ENCODE measurements around the gene ECD.

- TF ChIP-seq, protein P1, sequence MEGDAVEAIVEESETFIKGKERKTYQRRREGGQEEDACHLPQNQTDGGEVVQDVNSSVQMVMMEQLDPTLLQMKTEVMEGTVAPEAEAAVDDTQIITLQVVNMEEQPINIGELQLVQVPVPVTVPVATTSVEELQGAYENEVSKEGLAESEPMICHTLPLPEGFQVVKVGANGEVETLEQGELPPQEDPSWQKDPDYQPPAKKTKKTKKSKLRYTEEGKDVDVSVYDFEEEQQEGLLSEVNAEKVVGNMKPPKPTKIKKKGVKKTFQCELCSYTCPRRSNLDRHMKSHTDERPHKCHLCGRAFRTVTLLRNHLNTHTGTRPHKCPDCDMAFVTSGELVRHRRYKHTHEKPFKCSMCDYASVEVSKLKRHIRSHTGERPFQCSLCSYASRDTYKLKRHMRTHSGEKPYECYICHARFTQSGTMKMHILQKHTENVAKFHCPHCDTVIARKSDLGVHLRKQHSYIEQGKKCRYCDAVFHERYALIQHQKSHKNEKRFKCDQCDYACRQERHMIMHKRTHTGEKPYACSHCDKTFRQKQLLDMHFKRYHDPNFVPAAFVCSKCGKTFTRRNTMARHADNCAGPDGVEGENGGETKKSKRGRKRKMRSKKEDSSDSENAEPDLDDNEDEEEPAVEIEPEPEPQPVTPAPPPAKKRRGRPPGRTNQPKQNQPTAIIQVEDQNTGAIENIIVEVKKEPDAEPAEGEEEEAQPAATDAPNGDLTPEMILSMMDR (IDR thresholded peaks at IDR 0.05; ENCODE audit: poor library complexity, severe bottlenecking): no peak
- TF ChIP-seq EZH2 (IDR thresholded peaks at IDR 0.05; ENCODE audit: borderline replicate concordance, insufficient read depth, low read length, poor library complexity, severe bottlenecking) (no peak), MXI1 (conservative IDR thresholded peaks at IDR 0.05; ENCODE audit: poor library complexity, severe bottlenecking) (no peak), POLR2AphosphoS5 (IDR thresholded peaks at IDR 0.05) (no peak)
Observed at GRCh38 chr10:73094986-73095480, 72.8 kb downstream of the ECD start.
